Brain microvascular endothelial cell (primary cell): ENCODE data around the gene PPA2.
A peak's percentile ranks its signal among the peaks of the same experiment; 100 is the strongest.
"Not testable (repeated sequence)": the region's sequence is repeated elsewhere in the genome, so short reads cannot be mapped to it uniquely, and the experiment has no call there.

Experiments
- DNase-seq: peaks from one replicate; pipeline ENCODE4 v3.0.0-alpha.2; 2020
- H3K27ac ChIP-seq: fragments of 250-450 bp; sonication (Bioruptor Pico); 2 replicates; pipeline ENCODE4 v1.5.1; 2020; ENCODE audit warnings: mild to moderate bottlenecking, moderate library complexity
- H3K27me3 ChIP-seq: fragments of 250-450 bp; sonication (Bioruptor Pico); replicated peaks from 2 replicates; pipeline ENCODE4 v1.5.1; 2020; ENCODE audit warnings: mild to moderate bottlenecking
- H3K36me3 ChIP-seq: fragments of 250-450 bp; sonication (Bioruptor Pico); replicated peaks from 2 replicates; pipeline ENCODE4 v1.5.1; 2020; ENCODE audit warnings: mild to moderate bottlenecking
- H3K4me3 ChIP-seq: 2 replicates; pipeline ENCODE4 v1.5.1; 2011; ENCODE audit warnings: low read depth, mild to moderate bottlenecking, control low read depth, low read length, moderate library complexity
- in situ Hi-C: cut with HindIII; loops from 2 replicates; pipeline ENCODE4 v1.10.0; 2017; ENCODE audit warnings: low sequenced_read_pairs, low pct_ligation_motif_present
- TF ChIP-seq, protein P1 (sequence below): IDR thresholded peaks from 2 replicates; pipeline ENCODE4 v1.5.1; 2011; ENCODE audit warnings: low read depth, mild to moderate bottlenecking, moderate library complexity, low read length, control low read depth, inconsistent platforms; ENCODE audit errors: missing control alignments

Gene PPA2

DNA sequence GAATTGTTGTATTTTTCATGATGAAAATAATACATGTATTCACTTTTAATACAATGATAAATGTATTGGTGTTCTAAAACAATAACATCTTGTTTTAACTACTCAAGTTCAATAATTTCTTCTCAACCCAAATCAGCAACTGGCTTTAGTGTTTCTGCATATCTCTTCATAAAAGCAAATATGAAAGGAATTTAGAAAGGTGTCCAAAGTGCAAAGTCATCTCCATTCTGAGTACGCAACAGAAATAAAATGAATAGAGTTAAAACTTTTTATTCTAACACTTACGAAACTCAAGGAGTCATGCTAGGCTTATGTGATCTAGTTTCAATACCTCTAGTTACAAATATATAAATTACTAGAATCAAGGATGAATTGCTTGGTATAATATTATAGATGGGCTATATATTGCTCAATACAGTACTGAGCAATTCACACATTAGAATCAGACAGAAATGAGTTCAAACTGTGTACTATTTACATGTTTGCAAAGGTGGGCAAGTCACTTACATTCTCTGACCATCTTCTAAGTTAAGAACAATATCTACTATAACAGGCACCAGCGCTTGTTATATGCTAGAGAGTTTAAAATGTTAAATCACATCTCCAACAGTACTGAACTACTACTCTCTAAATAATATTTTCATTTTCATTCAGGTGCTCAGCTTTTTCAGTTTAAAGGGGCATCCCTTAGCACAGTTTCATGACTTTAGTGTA, 51.5 kb downstream of the PPA2 start:
- DNase-seq, result no peak
- TF ChIP-seq, protein P1, sequence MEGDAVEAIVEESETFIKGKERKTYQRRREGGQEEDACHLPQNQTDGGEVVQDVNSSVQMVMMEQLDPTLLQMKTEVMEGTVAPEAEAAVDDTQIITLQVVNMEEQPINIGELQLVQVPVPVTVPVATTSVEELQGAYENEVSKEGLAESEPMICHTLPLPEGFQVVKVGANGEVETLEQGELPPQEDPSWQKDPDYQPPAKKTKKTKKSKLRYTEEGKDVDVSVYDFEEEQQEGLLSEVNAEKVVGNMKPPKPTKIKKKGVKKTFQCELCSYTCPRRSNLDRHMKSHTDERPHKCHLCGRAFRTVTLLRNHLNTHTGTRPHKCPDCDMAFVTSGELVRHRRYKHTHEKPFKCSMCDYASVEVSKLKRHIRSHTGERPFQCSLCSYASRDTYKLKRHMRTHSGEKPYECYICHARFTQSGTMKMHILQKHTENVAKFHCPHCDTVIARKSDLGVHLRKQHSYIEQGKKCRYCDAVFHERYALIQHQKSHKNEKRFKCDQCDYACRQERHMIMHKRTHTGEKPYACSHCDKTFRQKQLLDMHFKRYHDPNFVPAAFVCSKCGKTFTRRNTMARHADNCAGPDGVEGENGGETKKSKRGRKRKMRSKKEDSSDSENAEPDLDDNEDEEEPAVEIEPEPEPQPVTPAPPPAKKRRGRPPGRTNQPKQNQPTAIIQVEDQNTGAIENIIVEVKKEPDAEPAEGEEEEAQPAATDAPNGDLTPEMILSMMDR, result no peak
- Histone ChIP-seq H3K36me3 (peaks cover 7% of the 10 kb centered on the region), H3K4me3 (no peak overlapping the region), H3K27me3 (no peaks in the 10 kb centered on the region), H3K27ac (no peak overlapping the region)
- in situ Hi-C loops, result no loop called here

DNA sequence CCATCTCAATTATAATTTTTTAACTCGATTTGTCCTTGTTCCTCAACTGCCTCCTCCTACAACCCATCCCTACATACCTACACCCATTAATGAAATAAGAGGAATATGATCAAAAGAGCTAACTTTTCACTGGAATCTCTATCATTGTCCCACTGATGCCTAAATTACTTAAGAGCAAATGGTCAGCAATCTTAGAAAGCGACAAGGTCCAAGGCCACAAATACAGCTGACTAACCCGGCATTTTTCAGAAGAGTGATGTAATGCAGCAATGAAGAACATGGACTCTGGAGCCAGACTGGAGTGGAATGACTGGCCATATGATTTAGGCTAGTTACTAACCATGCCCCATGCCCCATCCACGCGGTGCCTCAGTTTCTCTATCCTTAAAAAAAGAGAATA, 56.2 kb downstream of the PPA2 start:
- H3K36me3 ChIP-seq, result no peaks in the 10 kb centered on the region
- peak; percentile 5 for DNase-seq

DNA sequence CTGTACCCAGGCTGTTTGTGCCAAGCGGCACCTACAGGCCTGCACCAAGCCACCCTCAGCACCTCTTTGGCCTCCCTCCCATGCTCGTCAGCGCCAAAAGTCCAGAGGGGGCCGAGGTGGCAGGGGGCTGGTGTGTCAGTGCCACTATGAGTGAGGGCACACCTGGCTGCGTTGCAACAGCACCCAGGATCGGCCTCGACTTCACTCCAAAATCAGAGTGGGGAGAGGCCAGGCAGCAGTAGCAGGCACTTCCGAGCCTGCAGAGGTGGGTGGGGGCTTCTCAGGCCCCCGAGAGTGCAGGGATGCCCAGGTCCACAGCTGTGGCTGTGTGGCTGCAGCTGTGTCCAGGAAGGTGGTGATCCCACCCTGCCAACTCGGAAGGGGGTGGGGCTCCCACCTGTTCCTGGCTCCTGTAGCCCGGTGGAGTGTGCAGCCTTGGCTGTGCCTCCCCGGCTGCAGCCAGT, 58.5 kb downstream of the PPA2 start:
- in situ Hi-C loops, result no loop called here
- no peak for DNase-seq
- Histone ChIP-seq H3K4me3 (no peak overlapping the region), H3K27me3 (no peaks in the 10 kb centered on the region), H3K36me3 (no peaks in the 10 kb centered on the region), H3K27ac (no peak overlapping the region)
- TF ChIP-seq, protein P1, result no peak

More for the DNA sequence above, 56.2 kb downstream of the PPA2 start:
- H3K27ac ChIP-seq, result no peak overlapping the region
- in situ Hi-C loops, result no loop called here
- H3K4me3 ChIP-seq, result no peak overlapping the region
- H3K27me3 ChIP-seq, result no peaks in the 10 kb centered on the region
- TF ChIP-seq, protein P1, result no peak

DNA sequence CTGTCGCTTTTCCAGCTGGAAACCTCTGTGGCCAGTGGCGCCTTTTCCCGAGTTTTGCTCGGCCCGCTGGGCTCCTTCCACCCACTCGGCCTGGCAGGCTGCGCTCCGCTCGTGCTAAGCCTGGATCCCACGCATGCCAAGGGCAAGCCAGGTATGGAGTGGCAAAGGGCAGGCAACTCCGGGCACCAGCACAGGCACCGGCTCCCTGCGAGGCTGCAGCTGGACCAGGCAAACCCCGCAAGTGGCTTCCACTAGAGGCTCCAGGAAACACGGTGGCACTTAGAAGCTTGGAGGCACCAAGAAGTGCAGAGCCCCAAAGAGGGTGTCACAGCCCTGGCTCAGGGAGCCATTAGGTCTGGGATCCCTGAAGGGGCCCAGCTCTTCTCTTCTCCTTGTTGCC, 59.5 kb downstream of the PPA2 start:
- no peak for DNase-seq
- Histone ChIP-seq H3K27ac (no peak overlapping the region), H3K27me3 (no peaks in the 10 kb centered on the region), H3K36me3 (no peaks in the 10 kb centered on the region), H3K4me3 (no peak overlapping the region)
- TF ChIP-seq, protein P1, result no peak
- in situ Hi-C loops, result no loop called here

DNA sequence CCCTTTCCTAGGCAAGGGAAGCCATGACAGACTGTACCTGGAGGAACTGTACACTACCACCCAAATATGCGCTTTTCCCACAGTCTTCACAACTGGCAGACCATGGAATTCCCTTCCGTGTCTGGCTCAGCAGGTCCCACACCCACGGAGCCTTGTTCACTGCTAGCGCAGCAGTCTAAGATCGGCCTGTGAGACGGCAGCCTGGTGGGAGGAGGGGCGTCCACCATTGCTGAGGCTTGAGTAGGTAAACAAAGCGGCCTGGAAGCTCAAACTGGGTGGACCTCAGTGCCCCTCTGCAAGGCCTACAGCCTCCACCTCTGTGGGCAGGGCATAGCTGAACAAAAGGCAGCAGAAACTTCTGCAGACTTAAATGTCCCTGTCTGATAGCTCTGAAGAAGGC, 64.7 kb downstream of the PPA2 start:
- H3K27me3 ChIP-seq, H3K4me3 ChIP-seq, H3K27ac ChIP-seq, in situ Hi-C loops, H3K36me3 ChIP-seq, DNase-seq: not testable (repeated sequence)

DNA sequence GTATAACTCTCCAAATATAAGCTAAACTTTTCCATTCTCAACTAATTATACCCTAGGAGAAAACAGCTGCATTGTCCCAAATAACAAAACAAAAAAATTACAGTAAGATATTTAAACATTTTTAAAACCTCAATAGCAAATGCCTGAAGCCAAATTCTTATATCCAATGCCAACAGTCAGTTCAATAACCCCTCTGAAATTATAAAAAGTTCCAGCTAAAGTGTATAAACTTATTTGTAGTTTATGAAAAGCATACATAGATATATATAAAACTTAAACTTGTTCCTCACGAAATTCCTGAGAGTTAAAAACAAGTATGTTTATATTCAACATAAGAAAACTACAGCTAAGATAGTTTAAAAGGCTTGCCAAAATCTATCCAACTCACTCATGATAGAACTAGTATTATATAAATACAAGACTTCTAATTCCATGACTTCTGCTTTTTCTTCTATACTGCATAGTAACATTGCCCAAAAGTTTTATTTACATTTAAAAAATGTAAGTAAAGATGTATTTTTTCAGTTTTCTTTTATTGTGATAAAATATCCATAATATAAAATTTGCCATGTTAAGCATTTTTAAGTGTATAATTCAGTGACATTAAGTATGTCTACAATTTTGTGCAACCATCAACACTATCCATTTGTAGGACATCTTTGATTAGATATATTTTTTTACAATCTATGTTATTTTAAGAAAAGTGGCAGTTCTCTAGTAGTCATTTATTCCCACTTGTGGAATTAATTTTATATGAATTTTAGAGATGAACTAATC, 72.8 kb downstream of the PPA2 start:
- in situ Hi-C loops, result no loop called here
- Histone ChIP-seq H3K27me3 (no peaks in the 10 kb centered on the region), H3K4me3 (no peak overlapping the region), H3K36me3 (no peaks in the 10 kb centered on the region), H3K27ac (no peak overlapping the region)
- DNase-seq, result no peak
- TF ChIP-seq, protein P1, result no peak
